Nephron progenitor cell (in vitro differentiated cells): ENCODE data around the gene KLHDC2.
A peak's percentile ranks its signal among the peaks of the same experiment; 100 is the strongest.
"Not testable (repeated sequence)": the region's sequence is repeated elsewhere in the genome, so short reads cannot be mapped to it uniquely, and the experiment has no call there.

ENCODE experiments used
- DNase-seq: peaks from one replicate; pipeline ENCODE4 v3.0.0; 2021
- H3K27ac Mint-ChIP-seq: 2 replicates; pipeline ENCODE4 v1.8.0; 2021; ENCODE audit warnings: mild to moderate bottlenecking, moderate library complexity, mixed read lengths
- H3K27me3 Mint-ChIP-seq: 2 replicates; pipeline ENCODE4 v1.8.0; 2021; ENCODE audit warnings: mild to moderate bottlenecking, low read depth, mixed read lengths; ENCODE audit not compliant: poor library complexity
- H3K36me3 Mint-ChIP-seq: 2 replicates; pipeline ENCODE4 v1.8.0; 2021; ENCODE audit warnings: low read depth, mixed read lengths
- H3K4me1 Mint-ChIP-seq: 2 replicates; pipeline ENCODE4 v1.8.0; 2021; ENCODE audit warnings: mixed read lengths
- H3K4me3 Mint-ChIP-seq: 2 replicates; pipeline ENCODE4 v1.8.0; 2021; ENCODE audit warnings: mild to moderate bottlenecking, moderate library complexity, mixed read lengths
- H3K9me3 Mint-ChIP-seq: 2 replicates; pipeline ENCODE4 v1.8.0; 2021; ENCODE audit warnings: mild to moderate bottlenecking, moderate library complexity, mixed read lengths
- CTCF ChIP-seq: fragments of 200-600 bp; sonication (generic); IDR thresholded peaks from 2 replicates; pipeline ENCODE4 v1.5.0; 2021; ENCODE audit warnings: antibody characterized with exemption

The KLHDC2 gene

DNA sequence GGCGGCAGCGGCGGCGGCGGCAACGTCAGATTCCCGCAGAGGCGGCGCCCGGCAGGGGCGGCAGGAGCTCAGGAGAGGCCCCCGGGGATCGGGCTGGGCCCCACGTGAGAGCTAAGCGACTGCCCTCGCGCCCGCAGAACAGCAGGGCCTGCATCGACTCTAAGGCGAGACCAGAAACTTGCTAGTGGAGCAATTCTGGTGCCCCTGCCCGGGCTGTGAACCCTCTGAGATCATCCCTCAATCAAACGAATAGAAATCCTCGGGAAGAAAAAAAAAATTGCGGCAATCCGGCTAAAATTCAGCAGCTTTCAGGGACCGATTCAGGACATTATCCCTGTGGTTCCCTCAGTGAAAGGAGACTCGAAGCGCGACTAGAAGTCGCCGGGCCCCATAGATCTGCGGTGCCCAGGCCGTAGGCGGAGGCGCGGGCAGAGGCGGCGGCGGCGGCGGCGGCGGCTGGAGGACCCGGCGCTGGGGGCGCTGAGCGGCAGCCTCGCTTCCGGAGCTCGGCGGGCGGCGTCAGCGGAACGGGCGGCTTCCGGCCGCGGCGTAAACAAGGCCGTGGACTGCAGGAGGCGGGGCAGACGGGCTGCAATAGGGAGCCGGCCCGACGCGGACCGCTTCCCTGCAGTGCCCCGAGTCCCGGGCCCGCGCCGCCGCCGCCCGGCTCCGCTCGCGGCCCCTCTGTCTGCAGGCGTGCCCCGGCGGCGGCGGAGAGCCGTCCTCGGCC, at the start of gene KLHDC2:
Gene KLHDC2 (plus strand): TSS at position 583 of the 730 bp plus-strand sequence. CDS start 316 bp downstream, outside the sequence.
- H3K9me3 Mint-ChIP-seq, result no peaks in the 10 kb centered on the region
- DNase-seq, result peak; percentile 87
- no peaks in the 10 kb centered on the region for H3K27me3 Mint-ChIP-seq
- peak within 1 kb of the TSS; percentile 99 for H3K4me3 Mint-ChIP-seq
- H3K27ac Mint-ChIP-seq, result peak within 1 kb of the TSS; percentile 100
- peaks cover 13% of the 10 kb centered on the region for H3K36me3 Mint-ChIP-seq
- no peak for TF ChIP-seq CTCF
- peaks cover 40% of the 10 kb centered on the region for H3K4me1 Mint-ChIP-seq

- no peak for TF ChIP-seq CTCF
- Mint-ChIP-seq H3K27ac (no peak overlapping the region), H3K27me3 (peaks cover 17% of the 10 kb centered on the region), H3K36me3 (peaks cover 20% of the 10 kb centered on the region), H3K4me3 (no peak overlapping the region), H3K9me3 (peaks cover 29% of the 10 kb centered on the region), H3K4me1 (no peaks in the 10 kb centered on the region)
- DNase-seq, result no peak
Measured at GRCh38 chr14:49720744-49721143, 47.2 kb upstream of the KLHDC2 start.

- Mint-ChIP-seq H3K9me3 (peaks cover 29% of the 10 kb centered on the region), H3K36me3 (peaks cover 20% of the 10 kb centered on the region), H3K27me3 (peaks cover 17% of the 10 kb centered on the region)
- H3K27ac Mint-ChIP-seq, H3K4me3 Mint-ChIP-seq, DNase-seq, H3K4me1 Mint-ChIP-seq: not testable (repeated sequence)
Measured at GRCh38 chr14:49721733-49722435, 46.1 kb upstream of the KLHDC2 start.

DNA sequence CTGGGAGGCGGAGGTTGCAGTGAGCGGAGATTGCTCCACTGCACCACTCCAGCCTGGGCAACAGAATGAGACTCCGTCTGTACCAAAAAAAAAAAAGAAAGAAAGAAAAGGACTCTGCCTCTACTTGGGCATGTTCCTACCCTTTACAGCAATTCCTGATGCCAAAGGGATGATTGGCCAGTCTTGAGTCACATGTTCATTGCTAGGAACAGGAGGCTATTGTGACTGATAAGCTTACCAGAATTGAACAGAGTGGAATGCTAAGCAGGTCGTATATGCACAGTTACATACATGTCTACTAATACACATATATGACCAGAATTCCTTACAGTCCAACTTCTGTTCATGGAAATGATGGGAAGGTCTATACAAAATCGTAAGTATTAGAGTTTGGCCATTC, 40.8 kb upstream of the KLHDC2 start:
- H3K9me3 Mint-ChIP-seq, result peaks cover 4% of the 10 kb centered on the region
- H3K36me3 Mint-ChIP-seq, result no peaks in the 10 kb centered on the region
- H3K4me1 Mint-ChIP-seq, result no peaks in the 10 kb centered on the region
- DNase-seq, result no peak
- no peak for TF ChIP-seq CTCF
- H3K27ac Mint-ChIP-seq, result no peak overlapping the region
- peaks cover 5% of the 10 kb centered on the region for H3K27me3 Mint-ChIP-seq
- no peak overlapping the region for H3K4me3 Mint-ChIP-seq

DNA sequence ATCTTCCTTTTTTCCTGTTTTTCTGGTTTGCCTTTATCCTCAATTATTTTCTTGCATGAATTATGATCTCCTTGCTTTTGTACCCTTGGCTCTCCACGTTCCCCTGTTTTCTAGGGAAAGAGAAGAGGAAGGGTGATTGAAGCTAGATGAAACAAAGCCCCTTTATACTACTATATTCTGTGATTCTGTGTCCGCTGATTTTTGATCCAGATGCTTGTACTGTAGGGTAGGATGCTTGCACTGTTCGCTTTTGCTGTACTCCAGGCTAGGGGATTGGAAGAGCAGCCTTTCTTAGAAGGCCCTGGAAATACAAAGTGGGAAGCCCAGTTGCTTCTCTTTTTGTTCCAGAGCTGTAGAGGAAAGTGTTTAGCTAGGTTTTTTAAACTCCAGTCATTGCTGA, 35.1 kb upstream of the KLHDC2 start:
- Mint-ChIP-seq H3K27ac (peak overlapping the region; percentile 7), H3K4me3 (no peak overlapping the region), H3K27me3 (no peaks in the 10 kb centered on the region), H3K4me1 (no peaks in the 10 kb centered on the region), H3K9me3 (no peaks in the 10 kb centered on the region), H3K36me3 (no peaks in the 10 kb centered on the region)
- DNase-seq, result no peak
- TF ChIP-seq CTCF, result no peak

- TF ChIP-seq CTCF, result no peak
- H3K36me3 Mint-ChIP-seq, result no peaks in the 10 kb centered on the region
- H3K27ac Mint-ChIP-seq, result no peak overlapping the region
- no peaks in the 10 kb centered on the region for H3K9me3 Mint-ChIP-seq
- no peak overlapping the region for H3K4me3 Mint-ChIP-seq
- H3K27me3 Mint-ChIP-seq, result peaks cover 3% of the 10 kb centered on the region
- no peaks in the 10 kb centered on the region for H3K4me1 Mint-ChIP-seq
- DNase-seq, result no peak
Measured at GRCh38 chr14:49733836-49734235, 34.1 kb upstream of the KLHDC2 start.

GRCh38 chr14:49735669-49736068, 32.3 kb upstream of the KLHDC2 start:
- not testable (repeated sequence) for H3K4me3 Mint-ChIP-seq, H3K27ac Mint-ChIP-seq, H3K9me3 Mint-ChIP-seq, H3K36me3 Mint-ChIP-seq, DNase-seq, H3K4me1 Mint-ChIP-seq
- peaks cover 10% of the 10 kb centered on the region for H3K27me3 Mint-ChIP-seq
